ENCODE results near the gene NECTIN4.

The NECTIN4 gene

DNA sequence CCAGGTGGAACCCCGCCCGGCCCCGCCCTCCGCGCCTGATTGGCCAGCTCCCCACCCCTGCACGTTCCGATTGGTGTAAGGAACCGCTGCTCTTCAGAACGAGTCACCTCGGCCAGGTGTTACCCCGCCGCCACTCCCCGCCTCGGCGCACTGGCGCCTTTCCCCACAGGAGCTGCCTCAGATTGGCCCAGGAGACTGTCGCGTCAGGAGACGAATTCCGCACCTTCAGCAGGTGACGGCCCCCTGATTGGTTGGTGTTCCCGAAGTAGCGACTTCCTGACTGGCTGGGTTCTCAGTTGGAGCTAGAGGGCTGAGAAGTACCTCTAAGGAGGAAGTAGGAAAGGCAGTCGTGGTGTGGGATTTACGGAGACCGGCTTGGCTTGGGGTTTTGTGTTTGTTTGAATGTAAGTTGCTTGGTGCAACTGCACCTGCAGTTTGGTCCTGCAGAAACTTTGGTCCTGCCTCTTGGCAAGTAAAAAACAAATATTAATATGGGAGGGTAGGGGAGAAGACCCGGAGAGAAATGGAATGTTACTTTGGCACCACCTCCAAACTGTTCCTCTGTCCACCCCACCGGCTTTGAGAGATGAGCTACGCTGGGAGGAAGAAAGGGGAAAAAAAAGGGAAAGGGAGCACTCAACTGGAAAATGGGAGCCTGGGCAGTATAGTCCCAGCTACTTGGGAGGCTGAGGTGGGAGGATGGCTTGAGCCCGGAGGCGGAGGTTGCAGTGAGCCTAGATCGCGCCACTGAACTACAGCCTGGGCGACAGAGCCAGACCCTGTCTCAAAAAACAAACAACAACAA, 68.0 kb downstream of the NECTIN4 start:
- H3K27me3 ChIP-seq (ENCODE audit: control insufficient read depth, insufficient read depth, low read length) = peaks cover 5% of the 10 kb centered on the region
- no peaks in the 10 kb centered on the region for H3K4me1 ChIP-seq (ENCODE audit: control insufficient read depth, insufficient read depth, low read length)
- H3K9ac ChIP-seq (ENCODE audit: low read length) = no peak overlapping the region
- no peak overlapping the region for H3K27ac ChIP-seq (ENCODE audit: low read depth, low read length)
- H3K36me3 ChIP-seq (ENCODE audit: control insufficient read depth, insufficient read depth, low read length) = no peaks in the 10 kb centered on the region
- H3K4me3 ChIP-seq (ENCODE audit: low read length) = peak overlapping the region; percentile 88
